ENCODE measurements around the gene PPP1R3A.

The PPP1R3A gene

GRCh38 chr7:113872981-113873380 lies 45.8 kb downstream of the PPP1R3A start:
- DNase-seq (ENCODE audit: low read depth), result no peak

GRCh38 chr7:113867325-113867724 lies 51.5 kb downstream of the PPP1R3A start:
- no peak for DNase-seq (ENCODE audit: low read depth)
- H3K4me3 ChIP-seq (ENCODE audit: low read depth, low read length), result no peak overlapping the region
- no peak for TF ChIP-seq CTCF (IDR thresholded peaks at IDR 0.05; ENCODE audit: control insufficient read depth, extremely low read depth, insufficient read depth)

More at GRCh38 chr7:113872981-113873380, 45.8 kb downstream of the PPP1R3A start:
- H3K4me3 ChIP-seq (ENCODE audit: low read depth, low read length), result no peak overlapping the region
- no peak for TF ChIP-seq CTCF (IDR thresholded peaks at IDR 0.05; ENCODE audit: control insufficient read depth, extremely low read depth, insufficient read depth)

GRCh38 chr7:113856010-113856409 lies 62.8 kb downstream of the PPP1R3A start:
- DNase-seq (ENCODE audit: low read depth), result no peak
- no peak for TF ChIP-seq CTCF (IDR thresholded peaks at IDR 0.05; ENCODE audit: control insufficient read depth, extremely low read depth, insufficient read depth)
- H3K4me3 ChIP-seq (ENCODE audit: low read depth, low read length), result no peak overlapping the region

GRCh38 chr7:113840954-113841353 lies 77.9 kb downstream of the PPP1R3A start:
- no peak for TF ChIP-seq CTCF (IDR thresholded peaks at IDR 0.05; ENCODE audit: control insufficient read depth, extremely low read depth, insufficient read depth)
- no peak overlapping the region for H3K4me3 ChIP-seq (ENCODE audit: low read depth, low read length)
- DNase-seq (ENCODE audit: low read depth), result no peak

GRCh38 chr7:113835367-113835766 lies 83.4 kb downstream of the PPP1R3A start:
- no peak for TF ChIP-seq CTCF (IDR thresholded peaks at IDR 0.05; ENCODE audit: control insufficient read depth, extremely low read depth, insufficient read depth)
- no peak for DNase-seq (ENCODE audit: low read depth)
- no peak overlapping the region for H3K4me3 ChIP-seq (ENCODE audit: low read depth, low read length)

- DNase-seq (ENCODE audit: low read depth), result no peak
- H3K4me3 ChIP-seq (ENCODE audit: low read depth, low read length), result no peak overlapping the region
- no peak for TF ChIP-seq CTCF (IDR thresholded peaks at IDR 0.05; ENCODE audit: control insufficient read depth, extremely low read depth, insufficient read depth)
Observed at GRCh38 chr7:113832196-113832745, 86.5 kb downstream of the PPP1R3A start.

GRCh38 chr7:113831556-113831955 lies 87.3 kb downstream of the PPP1R3A start:
- TF ChIP-seq CTCF (IDR thresholded peaks at IDR 0.05; ENCODE audit: control insufficient read depth, extremely low read depth, insufficient read depth), result no peak
- no peak overlapping the region for H3K4me3 ChIP-seq (ENCODE audit: low read depth, low read length)
- peak; percentile 50 for DNase-seq (ENCODE audit: low read depth)
